ENCODE measurements around the gene TOPAZ1.

DNA sequence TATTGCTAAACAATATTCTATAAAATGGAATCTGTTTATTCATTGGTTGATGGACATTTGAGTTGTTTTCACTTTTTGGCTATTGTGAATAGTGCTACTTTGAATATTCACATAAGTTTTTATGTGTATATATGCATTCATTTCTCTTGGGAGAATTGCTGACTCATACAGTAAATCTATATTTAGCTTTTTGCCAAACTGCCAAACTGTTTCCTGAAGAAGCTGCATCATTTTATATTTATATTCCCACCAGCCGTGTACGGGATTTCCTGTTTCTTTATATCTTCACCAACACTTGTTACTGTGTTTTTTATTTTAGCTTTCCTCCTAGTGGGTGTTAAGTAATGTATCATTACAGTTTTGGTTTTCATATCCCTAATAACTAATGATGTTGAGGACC lies 84.3 kb downstream of the TOPAZ1 start:
- no peak for TF ChIP-seq POLR2A (IDR thresholded peaks at IDR 0.05; ENCODE audit: low read length)
- TF ChIP-seq GATA1 (IDR thresholded peaks at IDR 0.05; ENCODE audit: low read depth, low read length), result no peak
